HG03108 (cell line): ENCODE measurements around the gene LINGO1.

Experiments used
- ATAC-seq: cut with Tn5 transposase; IDR thresholded peaks from one replicate; pipeline ENCODE4 v1.9.1; 2021; ENCODE audit warnings: moderate library complexity; ENCODE audit not compliant: unreplicated experiment

Gene LINGO1

DNA sequence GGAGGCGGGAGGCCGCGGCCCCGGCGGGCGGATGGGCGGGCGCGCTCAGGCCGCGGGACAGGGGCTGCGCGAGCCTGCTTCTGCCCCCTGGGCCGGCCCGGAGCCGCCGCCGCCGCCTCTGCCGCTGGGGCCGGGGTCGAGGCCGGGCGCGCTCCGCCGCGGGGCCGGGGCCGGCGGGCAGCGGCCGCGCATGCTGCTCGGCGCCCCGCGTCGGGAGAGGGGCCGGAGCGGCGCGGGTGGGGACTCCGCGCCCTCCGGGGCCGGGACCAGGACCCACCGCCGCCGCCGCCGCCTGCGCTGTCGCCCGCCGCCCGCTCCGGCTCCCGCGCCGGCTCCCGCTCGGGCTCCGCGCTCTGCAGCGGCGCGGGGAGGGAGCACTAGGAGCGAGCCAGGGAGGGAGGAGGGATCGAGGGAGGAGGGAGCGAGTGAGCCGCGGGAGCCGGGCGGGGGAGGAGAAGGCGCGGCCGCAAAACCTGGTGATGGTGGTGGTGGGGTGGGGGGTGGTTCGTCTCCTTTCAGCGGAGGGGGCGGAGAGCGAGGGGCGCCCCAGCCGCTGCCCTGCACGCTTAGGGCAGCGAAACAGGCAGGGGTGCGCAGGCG, at the start of gene LINGO1:
Gene LINGO1, minus strand, starts transcription at position 379 of the 600 bp plus-strand sequence. CDS start 597 bp downstream, outside the sequence.
- ATAC-seq = no peak

GRCh38 chr15:77681362-77681761, 48.6 kb upstream of the LINGO1 start:
- ATAC-seq = no peak

GRCh38 chr15:77676569-77677375, 44.1 kb upstream of the LINGO1 start:
- no peak for ATAC-seq

GRCh38 chr15:77675806-77676415, 43.2 kb upstream of the LINGO1 start:
- no peak for ATAC-seq

GRCh38 chr15:77674327-77674726, 41.6 kb upstream of the LINGO1 start:
- no peak for ATAC-seq

DNA sequence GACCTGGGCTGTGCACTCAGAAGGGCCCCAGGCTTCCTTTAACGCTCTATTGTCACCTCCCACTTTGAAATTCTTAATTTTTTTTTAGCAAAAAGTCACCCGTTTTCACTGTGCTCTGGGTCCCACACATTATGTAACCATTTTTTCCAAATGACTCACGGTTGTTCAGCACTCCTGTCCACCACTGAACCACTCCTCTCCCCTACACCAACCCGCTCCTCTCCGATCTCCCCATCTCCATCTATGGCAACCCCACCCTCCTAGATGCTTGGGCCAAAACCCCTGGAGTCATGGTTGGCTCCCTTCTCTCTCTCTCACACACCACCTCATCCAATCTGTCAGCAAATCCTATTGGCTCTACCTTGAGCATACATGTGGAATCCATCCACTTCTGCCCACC, 41.2 kb upstream of the LINGO1 start:
- no peak for ATAC-seq

GRCh38 chr15:77672135-77672534, 39.4 kb upstream of the LINGO1 start:
- no peak for ATAC-seq

DNA sequence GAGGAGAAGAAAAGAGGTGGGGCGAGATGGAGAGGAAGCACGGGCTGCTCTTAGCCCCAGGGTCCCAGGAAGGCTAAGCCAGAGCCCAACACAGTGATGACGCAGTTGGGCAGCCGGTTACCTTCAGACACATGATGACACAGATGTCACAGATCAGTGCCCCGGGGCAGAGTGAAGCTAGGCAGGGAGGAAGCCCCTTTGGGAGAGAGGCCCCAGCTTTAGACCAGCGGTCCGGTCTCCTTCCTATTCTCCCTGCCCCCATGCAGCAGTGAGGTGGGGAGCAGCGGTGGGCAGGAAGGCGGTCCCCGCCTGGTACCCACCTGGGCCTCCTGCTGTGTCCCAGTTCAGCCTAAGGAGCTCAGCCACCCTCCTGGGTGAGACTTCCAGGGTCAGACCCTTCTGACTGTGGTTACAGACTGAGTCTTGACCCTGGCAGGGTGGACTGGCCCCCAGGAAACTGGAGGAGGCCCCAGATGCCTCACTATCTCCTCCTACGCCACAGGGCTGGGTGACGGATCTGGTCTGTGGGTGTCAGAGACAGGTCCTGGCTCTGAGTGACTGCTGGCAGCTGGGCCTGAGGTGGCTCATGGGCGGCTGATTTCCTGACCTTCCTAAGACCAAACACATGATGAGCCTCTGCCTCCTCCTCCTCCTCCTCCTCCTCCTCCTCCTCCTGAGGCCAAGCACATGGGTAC, 38.8 kb upstream of the LINGO1 start:
- ATAC-seq = no peak

DNA sequence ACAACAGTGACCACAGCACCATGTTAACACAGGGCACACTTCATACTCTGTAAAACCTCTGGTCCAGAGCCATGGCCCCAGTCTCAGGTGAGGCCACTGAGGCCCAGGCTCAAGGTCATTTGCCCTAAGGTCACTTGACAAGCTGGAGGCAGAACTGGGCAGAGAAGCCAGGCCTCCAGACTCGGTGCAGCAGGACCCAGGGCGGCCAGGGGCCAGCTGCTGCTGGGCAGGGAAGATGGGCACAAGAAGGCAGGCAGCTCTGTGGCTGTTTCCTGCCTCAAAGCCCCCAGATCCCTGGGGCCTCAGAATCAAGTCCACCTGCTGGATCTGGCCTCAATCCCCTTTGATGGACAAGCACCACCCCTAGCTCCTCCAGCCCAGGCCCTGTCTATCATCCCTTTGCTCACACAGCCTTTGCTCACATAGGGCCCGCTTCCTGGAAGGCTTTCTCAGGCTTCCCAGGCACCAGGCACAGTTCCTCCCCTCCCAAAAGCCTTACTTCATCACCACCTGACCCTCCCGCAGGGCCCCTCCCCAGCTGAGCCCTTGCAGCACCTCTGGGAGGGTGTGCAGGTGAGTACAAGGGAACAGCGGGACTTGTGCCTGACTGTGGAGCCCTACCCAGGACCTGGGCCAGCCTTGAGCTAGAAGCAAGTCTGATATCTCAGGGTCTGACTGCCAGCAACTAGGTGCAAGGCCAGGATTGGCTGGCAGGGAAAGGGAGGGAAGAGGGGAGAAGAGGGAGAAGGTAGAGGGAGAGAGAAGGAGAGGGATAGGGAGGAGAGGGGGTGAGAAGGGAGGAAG, 38.0 kb upstream of the LINGO1 start:
- no peak for ATAC-seq

DNA sequence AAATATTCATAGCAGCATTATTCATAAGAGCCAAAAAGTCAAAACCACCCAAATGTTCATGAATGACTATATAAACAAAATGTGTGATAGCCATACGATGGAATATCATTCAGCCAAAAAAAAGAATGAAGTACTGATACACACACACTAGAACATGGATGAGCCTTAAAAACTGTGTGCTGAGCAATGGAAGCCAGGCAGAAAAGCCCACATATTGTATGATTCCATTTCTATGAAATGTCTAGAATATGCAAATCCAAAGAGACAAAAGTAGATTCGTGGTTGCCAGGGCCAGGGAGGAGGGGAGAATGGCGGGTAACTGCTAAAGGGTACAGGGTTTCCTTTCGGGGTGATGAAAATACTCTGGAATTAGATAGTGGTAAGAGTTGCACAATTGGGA, 37.2 kb upstream of the LINGO1 start:
- no peak for ATAC-seq

GRCh38 chr15:77667338-77668234, 34.9 kb upstream of the LINGO1 start:
- ATAC-seq = no peak

- no peak for ATAC-seq
Observed at GRCh38 chr15:77666296-77666660, 33.6 kb upstream of the LINGO1 start.

GRCh38 chr15:77665530-77666295, 33.0 kb upstream of the LINGO1 start:
- ATAC-seq = no peak

DNA sequence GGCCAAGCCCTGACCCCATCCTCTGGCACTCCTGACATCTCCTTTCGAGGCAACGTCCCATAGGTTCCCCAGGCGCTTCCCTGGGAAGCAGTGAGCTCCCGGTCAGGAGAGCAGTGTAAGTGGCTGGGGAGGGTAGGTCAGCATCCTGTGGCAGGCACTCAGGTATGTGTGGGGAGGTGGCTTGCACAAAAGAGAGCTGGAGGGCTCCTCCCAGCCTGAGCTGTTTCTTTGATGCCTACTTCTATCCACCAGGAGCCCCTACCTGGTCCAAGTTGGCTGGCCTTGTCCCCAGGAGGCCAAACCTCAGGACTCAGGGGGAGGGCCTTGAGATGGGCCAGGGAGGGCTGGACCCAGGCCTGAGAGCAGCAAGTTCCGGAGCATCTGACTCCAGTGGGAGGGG, 31.7 kb upstream of the LINGO1 start:
- ATAC-seq = no peak

GRCh38 chr15:77663256-77663655, 30.5 kb upstream of the LINGO1 start:
- ATAC-seq = no peak

DNA sequence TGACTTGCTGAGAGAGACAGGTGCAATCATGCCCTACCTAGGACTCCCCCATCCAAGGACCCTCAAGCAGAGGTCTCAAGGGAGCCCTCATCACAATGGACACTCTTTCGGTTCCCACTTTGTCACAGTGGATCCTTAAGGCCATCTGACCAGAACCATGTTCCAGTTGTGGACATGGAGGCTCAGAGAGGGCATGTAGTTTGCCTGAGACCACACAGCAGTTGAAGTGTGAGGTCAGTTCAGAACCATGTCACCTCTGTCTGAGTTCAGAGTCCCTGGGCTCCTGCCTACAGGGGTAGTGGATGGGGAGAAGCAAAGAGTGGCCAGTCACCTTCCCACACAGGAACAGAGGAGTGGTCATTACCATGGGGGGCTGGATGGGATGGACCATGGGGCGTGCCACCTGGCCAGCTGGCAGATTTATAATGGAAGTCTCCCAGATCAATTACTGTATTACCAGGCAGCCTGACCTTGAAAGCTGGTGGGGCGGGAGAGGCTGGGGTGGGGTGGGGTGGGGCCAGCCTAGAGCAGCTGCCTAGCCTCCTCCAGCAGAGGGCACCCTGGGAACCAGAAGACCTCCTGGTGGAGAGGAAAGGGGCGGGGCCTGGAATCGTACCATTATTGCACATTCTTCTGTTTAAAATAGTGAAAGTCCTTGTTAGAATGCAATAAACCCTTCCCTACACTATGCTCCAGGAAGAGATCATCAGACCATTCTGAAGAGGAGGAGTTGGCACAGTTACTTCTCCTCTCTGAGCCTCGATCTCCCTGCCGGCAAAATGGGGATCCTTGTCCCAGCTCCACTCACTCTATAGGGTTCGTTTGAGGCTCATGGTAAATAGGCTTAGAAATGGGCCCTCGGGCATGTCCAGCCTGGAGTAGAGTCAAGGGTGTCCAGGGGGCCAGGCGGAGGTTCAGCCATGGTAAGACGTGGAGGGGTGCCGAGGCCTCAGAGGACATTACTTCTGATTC, 26.9 kb upstream of the LINGO1 start:
- no peak for ATAC-seq

- ATAC-seq = no peak
Observed at GRCh38 chr15:77658304-77658703, 25.6 kb upstream of the LINGO1 start.
